MM.1S (cell line): ENCODE results near the gene PLEKHA5.

Experiments
- CTCF ChIP-seq: fragments of 300-600 bp; sonication (generic); IDR thresholded peaks from 2 replicates; pipeline ENCODE4 v1.5.1; 2016; ENCODE audit warnings: antibody characterized with exemption, low read length, mixed read lengths
- EZH2 ChIP-seq: fragments of 300-600 bp; sonication (generic); optimal IDR thresholded peaks from 2 replicates; pipeline ENCODE3; 2017; ENCODE audit warnings: low read depth, mild to moderate bottlenecking, antibody characterized with exemption, low read length, mixed read lengths
- EZH2phosphoT487 ChIP-seq: fragments of 300-600 bp; sonication (generic); IDR thresholded peaks from 2 replicates; pipeline ENCODE4 v1.6.1; 2018; ENCODE audit warnings: antibody characterized with exemption, low read length

GRCh38 chr12:19244312-19244711 lies 114.8 kb downstream of the PLEKHA5 start:
- no peak for TF ChIP-seq CTCF
- no peak for TF ChIP-seq EZH2
- TF ChIP-seq EZH2phosphoT487, result no peak
